B cell (primary cell): ENCODE measurements around the gene PCSK1.

ENCODE experiments used
- CTCF ChIP-seq: fragments of 200-600 bp; IDR thresholded peaks from one replicate; pipeline ENCODE4 v1.8.0; 2022; ENCODE audit warnings: antibody characterized with exemption, mild to moderate bottlenecking
- EZH2 ChIP-seq: IDR thresholded peaks from 2 replicates; pipeline ENCODE4 v1.6.1; 2012; ENCODE audit warnings: borderline replicate concordance, low read depth, mild to moderate bottlenecking, moderate library complexity, low read length; ENCODE audit not compliant: insufficient read depth, poor library complexity, severe bottlenecking

- TF ChIP-seq CTCF, result no peak
- no peak for TF ChIP-seq EZH2
These were observed 22.7 kb upstream of the PCSK1 start for GRCh38 chr5:96455789-96456188.
